Fibroblast of skin of left biceps (primary cell): ENCODE data around the gene CLEC4G.
"Not testable (repeated sequence)": the region's sequence is repeated elsewhere in the genome, so short reads cannot be mapped to it uniquely, and the experiment has no call there.

Source experiments
- DNase-seq, 2 experiments: peaks; one replicate each; pipeline ENCODE4 v3.0.0-alpha.2; 2013; ENCODE audit warnings: low read depth in 2 of 2

CLEC4G gene

DNA sequence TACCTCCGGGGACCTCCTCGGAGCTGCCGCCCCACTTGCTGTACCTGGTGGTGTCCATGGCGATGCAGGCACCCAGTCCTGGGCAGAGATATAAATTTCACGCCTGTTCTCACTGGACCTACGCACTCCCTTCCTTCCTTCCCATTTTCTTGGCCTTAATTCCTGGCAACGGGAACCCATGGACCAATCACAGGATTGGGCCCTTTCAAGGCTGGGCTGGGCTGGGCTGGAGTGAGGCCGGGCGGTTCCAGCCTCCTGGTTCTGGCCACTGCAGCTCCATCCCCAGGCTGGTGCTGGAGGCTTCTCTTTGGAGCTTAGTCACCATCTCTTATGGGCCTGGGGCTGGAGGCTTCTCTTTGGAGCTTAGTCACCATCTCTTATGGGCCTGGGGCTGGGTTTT is at the start of gene CLEC4G:
Gene CLEC4G, minus strand, starts transcription at position 66 of the 400 bp plus-strand sequence. Its CDS starts 8 bp downstream, at position 58.
- no peak for DNase-seq

DNA sequence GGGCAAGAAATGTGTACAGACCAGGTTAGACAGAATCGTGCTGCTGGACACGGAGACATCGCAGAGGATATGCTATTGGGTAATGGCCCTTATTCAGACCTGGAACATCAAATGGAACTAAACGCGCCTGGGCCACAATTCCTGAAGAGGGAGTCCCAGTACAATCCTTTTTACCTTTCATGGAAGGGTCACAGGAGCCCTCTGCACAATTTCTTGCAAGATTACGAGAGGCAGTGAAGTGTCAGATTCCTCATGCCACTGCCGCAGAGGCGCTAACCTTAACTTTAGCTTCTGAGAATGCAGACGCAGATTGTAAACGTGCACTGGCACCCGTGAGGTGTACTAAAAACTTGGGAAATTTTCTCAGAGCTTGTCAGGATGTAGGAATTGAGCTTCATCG is 49.2 kb upstream of the CLEC4G start:
- no peak for DNase-seq

GRCh38 chr19:7779631-7780486 is 47.9 kb upstream of the CLEC4G start:
- no peak for DNase-seq

DNA sequence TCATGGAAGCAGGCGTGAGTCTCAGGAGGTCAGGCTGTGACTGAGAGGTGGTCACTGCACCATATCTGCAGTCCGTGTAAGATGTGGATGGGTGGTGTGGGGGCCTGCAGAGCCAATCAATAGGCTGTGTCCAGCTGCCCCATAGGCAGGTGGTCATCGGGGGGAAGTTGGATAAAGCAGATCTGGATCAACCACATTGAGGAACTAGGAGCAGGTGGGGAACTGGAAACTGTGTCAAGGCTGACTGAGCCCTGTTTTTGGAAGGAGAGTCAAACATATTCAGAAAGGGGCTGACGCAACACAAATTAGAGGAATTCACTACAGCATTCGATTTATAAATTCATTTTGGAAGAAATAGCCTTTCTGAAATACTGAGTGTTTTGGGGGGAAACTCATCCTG is 46.2 kb upstream of the CLEC4G start:
- DNase-seq: no peak

DNA sequence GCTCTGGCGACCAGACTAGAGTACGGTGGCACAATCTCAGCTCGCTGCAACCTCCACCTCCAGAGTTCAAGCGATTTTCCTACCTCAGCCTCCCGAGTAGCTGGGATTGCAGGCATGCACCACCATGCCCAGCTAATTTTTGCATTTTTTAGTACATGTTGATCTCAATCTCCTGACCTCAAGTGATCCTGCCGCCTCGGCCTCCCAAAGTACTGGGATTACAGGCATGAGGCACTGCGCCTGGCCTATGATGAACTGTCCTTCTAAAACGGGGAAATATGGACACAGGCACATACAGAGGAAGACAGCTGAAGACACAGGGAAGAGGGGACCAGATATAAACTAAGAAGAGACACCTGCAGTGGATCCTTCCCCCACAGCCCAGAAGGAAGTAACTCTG is 43.9 kb upstream of the CLEC4G start:
- DNase-seq: no peak

DNA sequence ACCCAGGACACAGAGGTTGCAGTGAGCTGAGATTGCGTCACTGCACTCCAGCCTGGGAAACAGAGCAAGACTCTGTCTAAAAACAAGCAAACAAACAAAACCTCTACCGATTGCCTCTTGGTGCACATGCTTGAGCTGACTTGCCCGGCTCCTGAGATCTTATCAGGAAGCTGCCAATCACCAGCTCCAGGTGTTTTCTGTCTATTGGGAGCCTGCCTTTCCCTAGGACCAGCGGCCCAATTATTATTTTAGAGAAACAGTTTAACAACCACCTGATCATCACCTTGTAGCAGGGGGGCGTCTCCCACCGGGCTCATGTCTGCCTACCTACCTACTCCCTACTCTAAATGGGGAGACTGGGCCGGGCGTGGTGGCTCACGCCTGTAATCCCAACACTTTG is 41.9 kb upstream of the CLEC4G start:
- DNase-seq: no peak

DNA sequence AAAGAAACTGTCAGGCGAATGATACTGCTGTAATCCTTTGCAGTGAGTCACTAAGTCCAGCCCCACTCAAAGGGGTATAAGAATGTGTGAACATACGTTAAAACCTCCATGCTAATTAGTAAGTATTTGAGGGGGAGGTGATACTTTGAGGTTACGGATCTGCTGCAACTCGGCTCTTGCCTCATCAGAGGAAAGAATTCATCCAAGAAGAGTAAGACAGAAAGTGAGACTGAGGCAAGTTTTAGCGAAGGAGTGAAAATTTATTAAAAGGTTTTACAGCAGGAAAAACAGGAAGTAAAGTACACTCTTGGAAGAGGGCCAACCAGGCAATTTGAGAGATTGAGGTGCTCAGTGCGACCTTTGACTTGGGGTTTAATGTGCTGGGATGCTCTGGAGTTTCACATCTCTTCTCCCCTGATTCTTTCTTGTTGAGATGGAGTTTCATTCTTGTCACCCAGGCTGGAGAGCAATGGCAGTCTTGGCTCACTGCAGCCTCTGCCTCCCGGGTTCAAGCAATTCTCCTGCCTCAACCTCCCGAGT is 40.9 kb upstream of the CLEC4G start:
- DNase-seq: peak; percentile 29 to 45

- DNase-seq: no peak
Observed at GRCh38 chr19:7771072-7771471, 39.2 kb upstream of the CLEC4G start.

DNA sequence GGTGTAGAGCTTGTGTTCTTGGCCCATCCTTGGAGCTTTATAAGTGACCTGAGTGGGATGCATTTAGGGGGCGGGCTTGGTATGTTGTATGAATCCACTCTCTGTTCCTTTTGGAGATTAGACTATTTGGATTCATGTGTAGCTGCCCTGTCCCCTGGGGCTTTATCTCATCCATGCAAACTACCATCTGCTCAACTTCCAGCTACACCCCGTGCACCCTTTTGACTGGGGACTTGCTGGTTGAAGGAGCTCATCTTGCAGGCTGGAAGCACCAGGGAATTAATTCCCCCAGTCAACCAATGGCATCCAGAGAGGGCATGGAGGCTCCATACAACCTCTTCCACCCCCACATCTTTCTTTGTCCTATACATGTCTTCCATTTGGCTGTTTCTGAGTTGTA is 37.3 kb upstream of the CLEC4G start:
- no peak for DNase-seq

DNA sequence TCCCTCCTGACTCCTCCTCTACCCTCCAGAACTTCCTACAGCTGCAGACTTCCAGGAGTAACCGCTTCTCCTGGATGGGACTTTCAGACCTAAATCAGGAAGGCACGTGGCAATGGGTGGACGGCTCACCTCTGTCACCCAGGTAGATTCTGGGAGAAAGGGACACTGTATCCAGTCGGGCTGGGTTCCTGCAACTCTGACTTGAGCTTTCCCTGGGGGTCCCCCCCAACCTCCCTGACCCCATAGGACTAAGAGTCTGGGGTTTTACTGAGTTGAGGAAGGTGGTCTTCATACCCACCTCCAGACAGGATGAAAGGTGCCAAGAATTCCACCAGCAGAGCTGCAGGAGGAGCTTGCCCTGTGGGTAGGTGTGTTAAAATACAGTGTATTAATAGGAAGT is 35.6 kb upstream of the CLEC4G start:
- DNase-seq: no peak

- no peak for DNase-seq
Observed at GRCh38 chr19:7766535-7766934, 34.6 kb upstream of the CLEC4G start.

DNA sequence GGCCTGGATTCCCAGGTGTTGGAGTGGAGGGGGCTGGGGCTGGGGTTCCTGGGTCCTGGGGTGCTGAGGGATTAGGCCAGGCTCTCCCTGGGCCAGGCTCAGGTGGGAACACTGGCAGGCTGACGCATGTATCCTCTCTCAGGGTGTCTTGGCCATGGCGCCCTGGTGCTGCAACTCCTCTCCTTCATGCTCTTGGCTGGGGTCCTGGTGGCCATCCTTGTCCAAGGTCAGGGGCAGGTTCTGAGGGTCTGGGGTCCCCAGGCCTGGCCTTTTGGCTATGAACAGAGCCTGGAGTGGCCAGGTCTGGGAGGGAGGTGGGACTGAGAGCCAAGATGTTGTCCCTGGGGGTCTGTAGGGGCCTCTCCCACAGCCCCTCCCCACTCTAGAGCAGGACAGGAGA is 33.1 kb upstream of the CLEC4G start:
- not testable (repeated sequence) for DNase-seq

DNA sequence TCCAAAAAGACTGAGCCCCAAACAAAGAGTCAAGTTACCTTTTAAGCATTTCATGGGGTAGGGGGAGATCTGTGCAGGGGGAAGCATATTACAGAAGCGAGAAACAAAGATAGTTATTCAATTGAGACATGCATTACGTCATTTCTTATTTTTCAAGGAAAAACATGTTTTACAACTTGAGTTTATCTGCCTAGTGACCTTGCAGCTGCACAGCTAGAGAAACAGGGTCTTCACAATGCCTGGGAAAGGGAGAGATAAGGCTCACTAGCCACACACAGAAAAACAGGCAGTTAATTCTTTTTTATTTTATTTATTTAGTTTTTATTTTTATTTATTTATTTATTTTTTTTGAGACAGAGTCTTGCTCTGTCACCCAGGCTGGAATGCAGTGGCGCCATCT is 32.2 kb upstream of the CLEC4G start:
- DNase-seq: not testable (repeated sequence)

GRCh38 chr19:7763696-7764095 is 31.8 kb upstream of the CLEC4G start:
- DNase-seq: no peak

- no peak for DNase-seq
Observed at GRCh38 chr19:7762719-7763293, 30.9 kb upstream of the CLEC4G start, which contains the start of gene CLEC4M. TSS of gene CLEC4M (plus strand) at chr19:7763243. CDS start at chr19:7763267, 24 bp downstream.

GRCh38 chr19:7759156-7759555 is 27.2 kb upstream of the CLEC4G start:
- no peak for DNase-seq

DNA sequence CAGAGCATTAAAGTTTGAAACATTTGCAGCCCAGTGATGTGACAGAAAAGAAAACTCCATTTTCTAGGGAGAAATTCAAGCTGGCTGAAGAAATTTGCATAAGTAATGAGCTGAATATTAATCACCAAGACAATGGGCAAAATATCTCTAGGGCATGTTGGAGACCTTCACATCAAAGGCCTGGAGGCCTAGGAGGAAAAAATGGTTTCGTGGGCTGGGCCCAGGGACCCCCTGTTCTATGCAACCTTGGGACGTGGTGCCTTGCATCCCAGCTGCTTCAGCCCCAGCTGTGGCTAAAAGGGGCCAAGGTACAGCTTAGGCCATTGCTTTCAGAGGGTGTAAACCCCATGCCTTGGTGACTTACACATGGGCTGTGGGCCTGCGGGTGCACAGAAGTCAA is 25.4 kb upstream of the CLEC4G start:
- DNase-seq: no peak

- DNase-seq: no peak
Observed at GRCh38 chr19:7756258-7756657, 24.3 kb upstream of the CLEC4G start.

DNA sequence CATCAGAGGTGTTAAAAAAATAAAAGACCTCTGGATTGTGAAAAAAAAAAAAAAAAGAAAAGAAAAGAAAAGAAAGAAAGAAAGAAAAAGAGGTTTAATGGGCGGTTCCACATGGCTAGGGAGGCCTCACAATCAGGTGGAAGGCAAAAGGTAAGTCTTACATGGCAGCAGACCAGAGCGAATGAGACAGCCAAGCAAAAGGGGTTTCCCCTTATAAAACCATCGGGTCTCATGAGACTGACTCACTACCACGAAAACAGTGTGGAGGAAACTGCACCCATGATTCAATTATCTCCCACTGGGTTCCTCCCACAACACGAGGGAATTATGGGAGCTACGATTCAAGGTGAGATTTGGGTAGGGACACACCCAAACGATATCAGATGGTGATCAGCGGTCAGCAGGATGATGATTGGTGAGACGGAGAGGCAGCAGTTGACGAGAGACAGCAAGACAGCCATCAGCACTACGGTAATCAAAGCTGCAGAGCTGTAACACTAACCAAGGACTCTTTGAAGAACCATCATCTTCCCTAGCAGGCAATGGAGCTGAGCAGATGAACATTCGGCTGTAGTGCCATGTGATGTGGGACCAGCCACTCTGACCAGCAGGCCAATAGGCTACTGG is 19.4 kb upstream of the CLEC4G start:
- no peak for DNase-seq

DNA sequence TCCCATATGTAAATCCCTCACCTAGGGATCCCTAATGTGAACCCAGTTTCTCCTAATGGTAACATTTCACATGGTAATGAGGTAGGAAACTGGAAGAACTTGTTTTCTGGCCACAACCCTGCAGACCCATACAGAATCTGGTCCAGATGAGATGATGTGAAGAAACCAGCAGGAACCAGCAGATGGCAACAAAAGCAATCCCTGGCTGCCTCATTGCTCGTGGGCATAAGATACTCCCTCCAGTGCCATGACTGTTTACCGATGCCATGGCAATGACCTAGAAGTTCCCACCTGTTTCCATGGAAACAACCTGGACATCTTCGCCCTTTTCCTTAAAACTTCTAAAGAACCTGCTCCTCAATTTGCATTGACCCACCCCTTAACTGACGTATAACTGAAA is 16.8 kb upstream of the CLEC4G start:
- DNase-seq: no peak

- no peak for DNase-seq
Observed at GRCh38 chr19:7748171-7748570, 16.3 kb upstream of the CLEC4G start.
